ENCODE results near the gene PRPS1.

The PRPS1 gene

GRCh38 chrX:107675365-107675654 is 47.0 kb downstream of the PRPS1 start:
- no peak for DNase-seq (ENCODE audit: low read depth)
- no peak overlapping the region for H3K4me3 ChIP-seq (ENCODE audit: control insufficient read depth, low read depth, low read length)

DNA sequence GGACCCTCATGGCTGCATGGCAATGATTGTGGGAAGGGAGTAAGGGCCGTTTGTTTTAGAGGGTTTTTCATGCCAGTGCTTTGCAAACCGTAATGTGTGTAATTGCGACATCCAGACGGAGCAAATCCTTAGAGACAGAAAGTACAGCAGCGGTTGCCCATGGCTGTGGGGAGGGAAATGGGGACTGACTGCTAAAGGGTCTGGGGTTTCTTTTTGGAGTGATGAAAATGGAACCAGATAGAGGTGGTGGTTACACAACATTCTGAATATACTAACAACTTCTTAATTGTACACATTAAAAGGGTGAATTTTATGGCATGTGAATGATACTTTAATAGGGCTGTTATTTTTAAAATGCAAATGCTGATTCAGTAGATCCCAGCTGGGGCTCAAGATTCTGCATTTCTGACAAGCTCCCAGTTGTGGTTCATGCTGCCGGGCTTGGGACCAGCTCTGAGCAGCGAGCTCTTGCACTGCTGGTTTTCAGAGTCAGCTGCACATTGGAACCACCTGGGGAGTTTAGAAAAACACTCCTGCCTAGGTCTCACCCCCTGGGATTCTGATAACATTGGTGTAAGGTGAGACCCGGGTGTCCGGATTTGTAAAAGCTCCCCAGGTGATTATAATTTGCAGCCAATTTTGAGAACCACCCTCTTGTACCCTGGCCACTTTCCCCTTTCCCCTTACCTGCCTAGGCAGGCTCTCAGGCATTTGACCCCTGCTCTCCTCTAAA is 47.7 kb downstream of the PRPS1 start:
- DNase-seq (ENCODE audit: low read depth) = no peak
- peak overlapping the region; percentile 52 for H3K4me3 ChIP-seq (ENCODE audit: control insufficient read depth, low read depth, low read length)
- TF ChIP-seq CTCF (IDR thresholded peaks at IDR 0.05; ENCODE audit: control insufficient read depth, insufficient read depth, low read depth, low read length, missing control alignments) = no peak

More at GRCh38 chrX:107675365-107675654, 47.0 kb downstream of the PRPS1 start:
- TF ChIP-seq CTCF (IDR thresholded peaks at IDR 0.05; ENCODE audit: control insufficient read depth, insufficient read depth, low read depth, low read length, missing control alignments) = no peak

GRCh38 chrX:107676559-107677378 is 48.5 kb downstream of the PRPS1 start:
- peak overlapping the region; percentile 52 for H3K4me3 ChIP-seq (ENCODE audit: control insufficient read depth, low read depth, low read length)
- TF ChIP-seq CTCF (IDR thresholded peaks at IDR 0.05; ENCODE audit: control insufficient read depth, insufficient read depth, low read depth, low read length, missing control alignments) = no peak
- DNase-seq (ENCODE audit: low read depth) = peak; percentile 58

DNA sequence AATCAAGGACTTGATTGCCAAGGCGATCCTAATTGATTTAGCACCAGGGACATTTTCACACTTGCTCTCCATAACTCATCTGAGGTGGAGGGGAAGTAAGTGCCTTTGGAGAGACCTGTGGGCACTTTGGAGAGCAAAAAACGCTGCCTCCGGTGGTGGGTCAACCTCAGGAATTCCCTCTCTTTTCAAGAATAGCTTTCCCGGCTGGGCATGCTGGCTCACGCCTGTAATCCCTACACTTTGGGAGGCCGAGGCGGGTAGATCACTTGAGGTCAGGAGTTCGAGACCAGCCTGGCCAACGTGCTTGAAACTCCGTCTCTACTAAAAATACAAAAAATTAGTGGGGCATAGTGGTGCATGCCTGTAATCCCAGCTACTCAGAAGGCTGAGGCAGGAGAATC is 49.2 kb downstream of the PRPS1 start:
- no peak overlapping the region; the same call in 1 of the 2 replicates for H3K4me3 ChIP-seq (ENCODE audit: control insufficient read depth, low read depth, low read length)
- no peak for TF ChIP-seq CTCF (IDR thresholded peaks at IDR 0.05; ENCODE audit: control insufficient read depth, insufficient read depth, low read depth, low read length, missing control alignments)
- DNase-seq (ENCODE audit: low read depth) = no peak

- no peak overlapping the region for H3K4me3 ChIP-seq (ENCODE audit: control insufficient read depth, low read depth, low read length)
- DNase-seq (ENCODE audit: low read depth) = no peak
- TF ChIP-seq CTCF (IDR thresholded peaks at IDR 0.05; ENCODE audit: control insufficient read depth, insufficient read depth, low read depth, low read length, missing control alignments) = no peak
These were observed 49.6 kb downstream of the PRPS1 start for GRCh38 chrX:107677909-107678308.

DNA sequence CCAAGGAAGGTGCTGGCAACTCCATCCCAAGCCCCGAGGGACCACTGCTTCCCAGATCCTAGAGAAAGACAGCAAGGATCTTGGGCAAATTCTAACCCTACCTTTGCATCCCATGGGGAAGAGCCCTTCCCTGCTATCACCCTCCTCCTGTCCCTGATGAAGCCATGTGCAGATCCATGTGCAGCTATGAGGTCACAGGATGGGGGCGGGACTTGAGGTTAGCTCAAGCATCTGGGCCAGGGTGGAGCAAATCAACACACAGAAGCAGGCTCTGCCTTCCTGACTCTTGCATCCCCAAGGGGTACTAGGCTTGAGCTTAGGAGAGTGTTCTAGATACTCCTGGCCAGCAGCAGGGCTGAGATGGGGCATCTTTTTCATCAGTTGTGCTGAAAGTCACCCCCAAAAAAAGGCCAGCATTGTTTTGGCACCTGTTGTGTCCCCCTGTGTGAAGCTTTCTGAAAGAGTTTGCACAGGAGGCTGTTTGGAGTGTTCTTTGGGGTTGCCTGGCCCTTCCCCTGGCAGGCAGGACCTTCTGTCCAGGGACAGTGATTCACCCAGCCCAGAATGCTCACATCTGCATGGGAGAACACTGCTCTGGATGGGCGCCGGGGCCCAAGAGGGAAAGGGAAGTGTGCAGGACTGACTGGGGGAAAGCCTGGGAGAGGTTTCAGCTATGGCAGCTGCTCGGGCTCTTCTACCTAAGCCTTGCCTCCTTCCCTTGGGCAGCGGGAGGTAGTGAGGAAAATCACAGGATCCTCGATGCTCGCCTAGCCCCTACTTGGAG is 50.8 kb downstream of the PRPS1 start:
- H3K4me3 ChIP-seq (ENCODE audit: control insufficient read depth, low read depth, low read length) = no peak overlapping the region
- DNase-seq (ENCODE audit: low read depth) = no peak
- TF ChIP-seq CTCF (IDR thresholded peaks at IDR 0.05; ENCODE audit: control insufficient read depth, insufficient read depth, low read depth, low read length, missing control alignments) = no peak
